Hepatocyte (in vitro differentiated cells): Measurements from ENCODE around the gene PTPN14. TPM values are rescaled to one million over a fixed set of nuclear protein-coding genes. Genes with fewer than 3 reads are reported as not detected.

Source experiments
- DNase-seq: peaks from one replicate; pipeline ENCODE4 v3.0.0-alpha.2; 2016; ENCODE audit warnings: low spot score
- H2AFZ ChIP-seq: fragments of 200-600 bp; sonication (generic); 2 replicates; pipeline ENCODE4 v1.6.0; 2016; ENCODE audit warnings: antibody characterized with exemption, mild to moderate bottlenecking
- H3K27ac ChIP-seq: fragments of 200-600 bp; sonication (generic); 2 replicates; pipeline ENCODE4 v1.5.1; 2016; ENCODE audit warnings: mild to moderate bottlenecking
- H3K27me3 ChIP-seq: fragments of 200-600 bp; sonication (generic); 2 replicates; pipeline ENCODE4 v1.6.1; 2016
- H3K36me3 ChIP-seq: fragments of 200-600 bp; sonication (generic); replicated peaks from 2 replicates; pipeline ENCODE4 v1.5.1; 2016; ENCODE audit warnings: low read depth; ENCODE audit not compliant: insufficient read depth
- H3K4me1 ChIP-seq: fragments of 200-600 bp; sonication (generic); 2 replicates; pipeline ENCODE4 v1.5.1; 2016; ENCODE audit warnings: mild to moderate bottlenecking, moderate library complexity; ENCODE audit not compliant: insufficient read depth
- H3K4me2 ChIP-seq: fragments of 200-600 bp; sonication (generic); 2 replicates; pipeline ENCODE4 v1.6.0; 2016
- H3K4me3 ChIP-seq: fragments of 200-600 bp; sonication (generic); 2 replicates; pipeline ENCODE4 v1.5.1; 2016; ENCODE audit warnings: mild to moderate bottlenecking
- H3K79me2 ChIP-seq: fragments of 200-600 bp; sonication (generic); 2 replicates; pipeline ENCODE4 v1.6.0; 2017; ENCODE audit warnings: mild to moderate bottlenecking
- H3K9me2 ChIP-seq: fragments of 200-600 bp; sonication (generic); replicated peaks from 2 replicates; pipeline ENCODE4 v1.6.0; 2017; ENCODE audit warnings: mild to moderate bottlenecking; ENCODE audit not compliant: insufficient read depth
- H3K9me3 ChIP-seq: fragments of 200-600 bp; sonication (generic); 2 replicates; pipeline ENCODE4 v1.5.1; 2016; ENCODE audit warnings: low read depth, mild to moderate bottlenecking
- H4K20me1 ChIP-seq: fragments of 200-600 bp; sonication (generic); 2 replicates; pipeline ENCODE4 v1.6.0; 2016; ENCODE audit warnings: mild to moderate bottlenecking; ENCODE audit not compliant: insufficient read depth, poor library complexity, severe bottlenecking
- EZH2 ChIP-seq: fragments of 200-600 bp; sonication (generic); IDR thresholded peaks from 2 replicates; pipeline ENCODE4 v1.6.1; 2016; ENCODE audit warnings: antibody characterized with exemption, mild to moderate bottlenecking, borderline replicate concordance
- EZH2phosphoT487 ChIP-seq: fragments of 200-600 bp; sonication (generic); IDR thresholded peaks from one replicate; pipeline ENCODE4 v1.6.1; 2018; ENCODE audit warnings: antibody characterized with exemption, mild to moderate bottlenecking, low read depth, moderate library complexity; ENCODE audit not compliant: unreplicated experiment, severe bottlenecking
- WGBS: methylation state at CpG from one replicate; pipeline ENCODE4 v1.1.6; 2016; ENCODE audit warnings: low lambda C conversion rate; ENCODE audit errors: missing lambda C conversion rate; 5-methylcytosine and 5-hydroxymethylcytosine counted together
- polyA plus RNA-seq: library from polyadenylated mRNA; unstranded; fragments of >200 nt; fragmentation: Nextera tagmentation; extraction: Ambion mirVana; gene quantifications from 2 replicates; pipeline ENCODE4 v1.2.1, GENCODE V29; 2016
- total RNA-seq: library from RNA; depleted of rRNA; stranded (reverse); fragments of >200 nt; gene quantifications from 2 replicates; pipeline ENCODE4 v1.2.3, GENCODE V29; 2014
- TF ChIP-seq, protein P1 (sequence below): fragments of 200-600 bp; sonication (generic); IDR thresholded peaks from 2 replicates; pipeline ENCODE4 v1.5.1; 2016; ENCODE audit warnings: antibody characterized with exemption, mild to moderate bottlenecking; ENCODE audit not compliant: poor library complexity

Gene PTPN14
- total and polyA plus RNA-seq, 2 experiments from 2014 or later = 9.5 to 21.7 TPM

DNA sequence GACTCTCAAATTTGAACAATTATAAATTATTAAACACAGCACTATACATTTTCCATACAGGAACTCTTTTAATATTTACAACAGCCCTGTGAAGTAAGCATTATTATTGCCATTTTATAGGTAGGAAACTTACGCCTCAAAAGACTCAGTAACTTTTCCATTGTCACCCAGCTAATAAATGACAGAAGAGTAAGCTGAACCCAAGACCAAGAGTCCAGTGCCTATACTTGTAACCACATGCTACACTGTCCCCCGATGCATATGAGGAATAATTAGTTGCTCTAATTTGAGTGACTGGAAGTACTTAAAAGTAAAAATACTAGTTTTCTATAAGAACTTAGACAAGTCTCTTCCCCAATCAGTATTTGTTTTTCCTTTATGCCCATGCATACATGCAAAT lies 88.5 kb downstream of the PTPN14 start:
- Histone ChIP-seq H3K9me2 (no peaks in the 10 kb centered on the region), H3K27me3 (no peaks in the 10 kb centered on the region), H3K4me1 (peaks cover 26% of the 10 kb centered on the region), H3K9me3 (no peaks in the 10 kb centered on the region), H3K27ac (no peak overlapping the region), H3K36me3 (no peaks in the 10 kb centered on the region), H3K79me2 (peaks cover 51% of the 10 kb centered on the region), H3K4me2 (no peak overlapping the region), H3K4me3 (no peak overlapping the region), H2AFZ (no peak overlapping the region), H4K20me1 (peaks cover 4% of the 10 kb centered on the region)
- no peak for DNase-seq
- 92% methylated on average over 2 of the region's 2 CpGs for WGBS
- TF ChIP-seq EZH2phosphoT487 (no peak), EZH2 (no peak)
- TF ChIP-seq, protein P1, sequence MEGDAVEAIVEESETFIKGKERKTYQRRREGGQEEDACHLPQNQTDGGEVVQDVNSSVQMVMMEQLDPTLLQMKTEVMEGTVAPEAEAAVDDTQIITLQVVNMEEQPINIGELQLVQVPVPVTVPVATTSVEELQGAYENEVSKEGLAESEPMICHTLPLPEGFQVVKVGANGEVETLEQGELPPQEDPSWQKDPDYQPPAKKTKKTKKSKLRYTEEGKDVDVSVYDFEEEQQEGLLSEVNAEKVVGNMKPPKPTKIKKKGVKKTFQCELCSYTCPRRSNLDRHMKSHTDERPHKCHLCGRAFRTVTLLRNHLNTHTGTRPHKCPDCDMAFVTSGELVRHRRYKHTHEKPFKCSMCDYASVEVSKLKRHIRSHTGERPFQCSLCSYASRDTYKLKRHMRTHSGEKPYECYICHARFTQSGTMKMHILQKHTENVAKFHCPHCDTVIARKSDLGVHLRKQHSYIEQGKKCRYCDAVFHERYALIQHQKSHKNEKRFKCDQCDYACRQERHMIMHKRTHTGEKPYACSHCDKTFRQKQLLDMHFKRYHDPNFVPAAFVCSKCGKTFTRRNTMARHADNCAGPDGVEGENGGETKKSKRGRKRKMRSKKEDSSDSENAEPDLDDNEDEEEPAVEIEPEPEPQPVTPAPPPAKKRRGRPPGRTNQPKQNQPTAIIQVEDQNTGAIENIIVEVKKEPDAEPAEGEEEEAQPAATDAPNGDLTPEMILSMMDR = no peak

DNA sequence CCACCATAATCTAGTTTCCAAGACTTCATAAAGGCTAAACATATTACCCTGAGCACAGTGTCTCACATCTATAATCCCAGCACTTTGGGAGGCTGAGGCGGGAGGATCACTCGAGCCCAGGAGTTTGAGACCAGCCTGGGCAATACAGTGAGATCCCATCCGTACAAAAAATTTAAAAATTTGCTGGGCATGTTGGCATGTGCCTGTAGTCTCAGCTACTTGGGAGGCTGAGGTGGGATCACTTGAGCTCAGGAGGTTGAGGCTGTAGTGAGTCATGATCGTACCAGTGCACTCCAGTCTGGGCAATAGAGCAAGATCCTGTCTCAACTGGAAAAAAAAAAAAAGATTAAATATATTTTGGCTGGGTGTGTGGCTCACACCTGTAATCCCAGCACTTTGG lies 90.1 kb downstream of the PTPN14 start:
- DNase-seq = no peak
- 97% methylated on average over 4 of the region's 4 CpGs for WGBS
- Histone ChIP-seq H3K79me2 (peaks cover 49% of the 10 kb centered on the region), H3K27me3 (no peaks in the 10 kb centered on the region), H3K27ac (no peak overlapping the region), H3K4me1 (peaks cover 12% of the 10 kb centered on the region), H3K36me3 (no peaks in the 10 kb centered on the region), H3K4me2 (no peak overlapping the region), H4K20me1 (peaks cover 4% of the 10 kb centered on the region), H2AFZ (no peak overlapping the region), H3K4me3 (no peak overlapping the region), H3K9me2 (no peaks in the 10 kb centered on the region), H3K9me3 (no peaks in the 10 kb centered on the region)
- TF ChIP-seq, protein P1 = no peak
- TF ChIP-seq EZH2 = no peak
- no peak for TF ChIP-seq EZH2phosphoT487

DNA sequence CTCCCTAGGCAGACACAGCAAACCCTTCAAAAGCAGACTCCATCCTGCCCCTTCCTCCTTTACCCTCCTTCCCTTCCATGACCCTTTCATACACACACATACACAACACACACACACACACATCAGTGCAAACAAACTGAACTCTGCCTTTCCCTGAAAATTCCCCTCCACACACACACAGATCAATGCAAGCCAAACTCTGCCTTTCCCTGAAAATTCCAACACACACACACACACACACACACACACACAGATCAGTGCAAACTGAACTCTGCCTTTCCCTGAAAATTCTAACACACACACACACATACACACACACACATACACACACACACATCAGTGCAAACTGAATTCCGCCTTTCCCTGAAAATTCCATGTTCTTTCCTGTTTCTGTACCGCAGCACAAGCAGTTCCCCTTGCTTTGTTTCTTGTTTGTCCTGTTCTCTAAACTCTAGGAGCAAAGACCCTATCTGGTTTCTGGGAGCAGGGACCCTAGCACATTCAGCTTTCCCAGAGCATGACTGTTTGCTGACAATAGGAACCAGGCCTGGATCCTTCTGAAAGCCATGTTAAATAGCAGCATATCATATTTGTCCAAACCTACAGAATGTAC lies 91.0 kb downstream of the PTPN14 start:
- Histone ChIP-seq H4K20me1 (no peaks in the 10 kb centered on the region), H3K4me1 (peaks cover 11% of the 10 kb centered on the region), H3K9me3 (no peaks in the 10 kb centered on the region), H2AFZ (no peak overlapping the region), H3K4me3 (no peak overlapping the region), H3K79me2 (peaks cover 48% of the 10 kb centered on the region), H3K27ac (peak overlapping the region; percentile 68), H3K4me2 (peak overlapping the region; percentile 47), H3K9me2 (no peaks in the 10 kb centered on the region), H3K36me3 (no peaks in the 10 kb centered on the region), H3K27me3 (no peaks in the 10 kb centered on the region)
- WGBS = 19% methylated on average over 2 of the region's 2 CpGs
- no peak for TF ChIP-seq EZH2
- TF ChIP-seq EZH2phosphoT487 = no peak
- TF ChIP-seq, protein P1 = no peak
- peak; percentile 32 for DNase-seq
